H1 (cell line): ENCODE results near the gene CACNB2. TPM values are rescaled to one million over a fixed set of nuclear protein-coding genes. Genes with fewer than 3 reads are reported as not detected.

Source experiments
- CTCF ChIA-PET: fragments of 300-600 bp; sonication (Branson Sonifier 250); formaldehyde crosslinking; loops from one replicate; lab custom pipeline; 2021; ENCODE audit not compliant: partially characterized antibody; lab: Charles Lee
- POLR2A ChIA-PET: fragments of 300-600 bp; sonication (Branson Sonifier 250); formaldehyde crosslinking; loops from one replicate; lab custom pipeline; 2021; ENCODE audit warnings: inconsistent platforms; ENCODE audit not compliant: partially characterized antibody; lab: Charles Lee
- DNase-seq, 2 experiments: peaks; one replicate each; pipeline versions ENCODE4 v3.0.0 to v3.0.0-alpha.2; 2010 to 2022; ENCODE audit warnings: low spot score in 2 of 2, low read depth in 1 of 2, mixed read lengths in 1 of 2
- FAIRE-seq: peaks from 2 replicates; lab custom pipeline; 2011; peaks lifted over from hg19 to GRCh38; lab: Jason Lieb, UNC
- H2AFZ ChIP-seq: 2 replicates; pipeline ENCODE4 v1.8.1; 2012; ENCODE audit warnings: low read length, inconsistent platforms
- H2AK5ac ChIP-seq: 2 replicates; pipeline ENCODE4 v1.6.1; 2013; ENCODE audit warnings: low read depth, low read length
- H2BK120ac ChIP-seq: replicated peaks from 2 replicates; pipeline ENCODE3; 2013; ENCODE audit warnings: low read depth, low read length, inconsistent platforms
- H2BK12ac ChIP-seq: 2 replicates; pipeline ENCODE4 v1.6.1; 2013; ENCODE audit warnings: low read depth, low read length
- H2BK15ac ChIP-seq: 2 replicates; pipeline ENCODE4 v1.6.1; 2013; ENCODE audit warnings: low read length
- H2BK20ac ChIP-seq: 2 replicates; pipeline ENCODE4 v1.6.1; 2013; ENCODE audit warnings: low read length
- H2BK5ac ChIP-seq: 2 replicates; pipeline ENCODE4 v1.6.1; 2013; ENCODE audit warnings: low read depth, low read length
- H3K14ac ChIP-seq: 2 replicates; pipeline ENCODE4 v1.6.1; 2013; ENCODE audit warnings: inconsistent platforms; ENCODE audit not compliant: insufficient read length
- H3K18ac ChIP-seq: 2 replicates; pipeline ENCODE4 v1.6.1; 2013; ENCODE audit warnings: low read length; ENCODE audit errors: extremely low read depth
- H3K23ac ChIP-seq: 2 replicates; pipeline ENCODE4 v1.6.1; 2013; ENCODE audit warnings: inconsistent platforms; ENCODE audit not compliant: insufficient read length
- H3K23me2 ChIP-seq: 2 replicates; pipeline ENCODE4 v1.6.1; 2013; ENCODE audit warnings: low read depth, low read length
- H3K27ac ChIP-seq: 2 replicates; pipeline ENCODE4 v1.6.1; 2011; ENCODE audit warnings: low read depth, low read length, inconsistent platforms
- H3K27me3 ChIP-seq, 4 experiments: replicated peaks in 1 of 4; 1 replicate in 1 of 4; 2 replicates in 3 of 4; pipeline versions ENCODE4 v1.6.1 to v1.8.1; 2011 to 2013; ENCODE audit warnings: low read length in 3 of 4, mild to moderate bottlenecking in 3 of 4, inconsistent platforms in 2 of 4, mixed read lengths in 2 of 4, moderate library complexity in 1 of 4; ENCODE audit not compliant: control insufficient read depth in 3 of 4, insufficient read depth in 3 of 4; ENCODE audit errors: extremely low read depth in 1 of 4
- H3K36me3 ChIP-seq, 4 experiments: 2 replicates each; pipeline versions ENCODE4 v1.6.1 to v1.8.1; 2011 to 2013; ENCODE audit warnings: mild to moderate bottlenecking in 4 of 4, low read length in 3 of 4, moderate library complexity in 2 of 4, control low read depth in 1 of 4, inconsistent platforms in 1 of 4; ENCODE audit not compliant: insufficient read depth in 4 of 4, control insufficient read depth in 2 of 4
- H3K4ac ChIP-seq: replicated peaks from 2 replicates; pipeline ENCODE3; 2013; ENCODE audit warnings: low read length, low read depth, mixed read lengths, inconsistent platforms; ENCODE audit not compliant: insufficient read length
- H3K4me1 ChIP-seq, 4 experiments: replicated peaks in 1 of 4; 1 replicate in 1 of 4; 2 replicates in 3 of 4; pipeline versions ENCODE4 v1.6.1 to v1.8.1; 2011 to 2013; ENCODE audit warnings: low read length in 3 of 4, inconsistent platforms in 2 of 4, mixed read lengths in 1 of 4; ENCODE audit not compliant: insufficient read depth in 4 of 4, control insufficient read depth in 3 of 4
- H3K4me2 ChIP-seq, 2 experiments: 2 replicates each; pipeline versions ENCODE4 v1.6.1 to v1.8.1; 2011 to 2013; ENCODE audit warnings: low read depth in 2 of 2, low read length in 2 of 2, control low read depth in 1 of 2, inconsistent platforms in 1 of 2, mild to moderate bottlenecking in 1 of 2; ENCODE audit not compliant: insufficient read depth in 1 of 2
- H3K4me3 ChIP-seq, 4 experiments: fragments of 200-600, 300-600 bp in 1 of 4; sonication (generic), shearing (Covaris generic), sonication (Bioruptor Twin) in 1 of 4; 2 replicates each; pipeline versions ENCODE4 v1.5.1 to v1.8.1; 2011 to 2016; ENCODE audit warnings: low read length in 4 of 4, low read depth in 3 of 4, control low read depth in 2 of 4, inconsistent platforms in 2 of 4, mild to moderate bottlenecking in 2 of 4, mixed read lengths in 1 of 4, moderate library complexity in 1 of 4; ENCODE audit not compliant: insufficient read depth in 2 of 4; ENCODE audit errors: extremely low read depth in 1 of 4
- H3K56ac ChIP-seq: replicated peaks from 2 replicates; pipeline ENCODE3; 2013; ENCODE audit warnings: low read depth, mild to moderate bottlenecking, mixed read lengths, low read length, inconsistent platforms; ENCODE audit not compliant: insufficient read length
- H3K79me1 ChIP-seq: 2 replicates; pipeline ENCODE4 v1.6.1; 2013; ENCODE audit warnings: low read depth, low read length, control low read depth
- H3K79me2 ChIP-seq, 2 experiments: 2 replicates each; pipeline versions ENCODE4 v1.6.1 to v1.8.1; 2012 to 2013; ENCODE audit warnings: low read length in 2 of 2, mild to moderate bottlenecking in 2 of 2, inconsistent platforms in 1 of 2; ENCODE audit not compliant: insufficient read depth in 2 of 2, control insufficient read depth in 1 of 2
- H3K9ac ChIP-seq, 4 experiments: replicated peaks in 1 of 4; 1 replicate in 1 of 4; 2 replicates in 3 of 4; pipeline versions ENCODE4 v1.6.1 to v1.8.1; 2011 to 2013; ENCODE audit warnings: low read depth in 3 of 4, low read length in 3 of 4, control low read depth in 2 of 4, mild to moderate bottlenecking in 2 of 4, moderate library complexity in 2 of 4, inconsistent platforms in 1 of 4; ENCODE audit errors: extremely low read depth in 1 of 4
- H3K9me3 ChIP-seq, 2 experiments: 2 replicates each; pipeline versions ENCODE4 v1.6.1 to v1.8.1; 2012 to 2013; ENCODE audit warnings: mild to moderate bottlenecking in 2 of 2, moderate library complexity in 2 of 2, control low read depth in 1 of 2, inconsistent platforms in 1 of 2, low read depth in 1 of 2, low read length in 1 of 2, mixed read lengths in 1 of 2; ENCODE audit not compliant: insufficient read depth in 2 of 2
- H4K20me1 ChIP-seq, 2 experiments: replicated peaks in 1 of 2; 2 replicates each; pipeline versions ENCODE3 to v1.8.1; 2011 to 2013; ENCODE audit warnings: inconsistent platforms in 2 of 2, low read length in 2 of 2, mild to moderate bottlenecking in 1 of 2; ENCODE audit not compliant: insufficient read depth in 2 of 2, control insufficient read depth in 1 of 2
- H4K5ac ChIP-seq: 2 replicates; pipeline ENCODE4 v1.6.1; 2013; ENCODE audit warnings: low read length, low read depth, mixed read lengths, inconsistent platforms; ENCODE audit not compliant: insufficient read length
- H4K8ac ChIP-seq: 2 replicates; pipeline ENCODE4 v1.8.0; 2013; ENCODE audit warnings: mild to moderate bottlenecking, moderate library complexity, low read length, inconsistent platforms; ENCODE audit not compliant: insufficient read depth; ENCODE audit errors: extremely low read depth
- H4K91ac ChIP-seq: replicated peaks from 2 replicates; pipeline ENCODE3; 2013; ENCODE audit warnings: low read length, mixed read lengths, inconsistent platforms; ENCODE audit not compliant: insufficient read length
- SAP30 ChIP-seq: fragments of 300-600 bp; sonication (generic); IDR thresholded peaks from 2 replicates; pipeline ENCODE4 v1.7.1; 2012; ENCODE audit warnings: low read length, moderate library complexity, mild to moderate bottlenecking, inconsistent platforms; ENCODE audit not compliant: insufficient read depth, insufficient replicate concordance
- SIRT6 ChIP-seq: IDR thresholded peaks from one replicate; pipeline ENCODE4 v1.7.1; 2012; ENCODE audit warnings: low read length, inconsistent platforms
- SP1 ChIP-seq: IDR thresholded peaks from 2 replicates; pipeline ENCODE4 v1.6.1; 2011; ENCODE audit warnings: low read depth, low read length
- TEAD4 ChIP-seq: IDR thresholded peaks from 2 replicates; pipeline ENCODE4 v1.6.1; 2012; ENCODE audit warnings: low read depth, low read length, inconsistent platforms, mixed read lengths
- WGBS, 2 experiments: shearing (Covaris generic) in 1 of 2; methylation state at CpG; one replicate each; pipeline versions ENCODE4 v1.1.6 to v1.1.7; 2013 to 2015; ENCODE audit warnings: low lambda C conversion rate in 2 of 2, mixed read lengths in 2 of 2, inconsistent platforms in 1 of 2, low coverage in 1 of 2, missing lambda C conversion rate in 1 of 2; ENCODE audit not compliant: insufficient replicate concordance in 2 of 2, insufficient coverage in 1 of 2, insufficient read length in 1 of 2; ENCODE audit errors: extremely low coverage in 1 of 2, missing lambda C conversion rate in 1 of 2; 5-methylcytosine and 5-hydroxymethylcytosine counted together
- polyA plus RNA-seq, 7 experiments: library from polyadenylated mRNA; depleted of rRNA in 3 of 7; stranded (reverse) in 5 of 7; unstranded in 2 of 7; fragments of >200 nt in 5 of 7; fragments of 200-250 nt in 2 of 7; gene quantifications; 1 replicate in 5 of 7; 2 replicates in 1 of 7; 4 replicates in 1 of 7; pipeline versions ENCODE4 v1.2.1 to v1.2.3, GENCODE V29; 2011 to 2013; ENCODE audit warnings: missing spikeins in 2 of 7, mixed read lengths in 2 of 7
- total RNA-seq: library from RNA; stranded (reverse); fragmentation: NEBNext Ultra II Directional; extraction: Animal tissue kit (Norgen Biotek cat#: 25700); gene quantifications from 2 replicates; pipeline ENCODE4 v1.2.1, GENCODE V29; 2021

The CACNB2 gene
- total and polyA plus RNA-seq, 2 of the 8 experiments (the other 6 are each of a cell fraction or from before 2014, with no cell fraction given): 2.4 to 3.2 TPM

DNA sequence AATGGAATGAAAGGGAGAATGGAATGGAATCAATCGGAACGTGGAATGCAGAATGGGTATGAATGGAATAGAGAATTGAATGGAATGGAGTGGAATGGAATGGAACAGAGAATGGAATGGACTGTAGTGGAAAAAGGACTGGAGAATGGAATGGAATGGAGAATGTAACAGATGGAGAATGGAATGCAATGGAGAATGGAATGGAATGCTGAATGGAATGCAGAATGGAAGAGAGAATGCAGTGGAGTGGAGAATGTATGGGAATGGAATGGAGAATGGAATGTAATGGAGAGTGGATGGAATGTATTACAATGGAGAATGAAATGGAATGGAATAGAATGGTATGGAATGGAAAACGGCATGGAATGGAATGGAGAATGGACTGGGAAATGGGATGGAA lies 414.3 kb downstream of the CACNB2 start:
- Histone ChIP-seq H3K79me2 (no peaks in the 10 kb centered on the region), H3K9me3 (peaks cover 4 to 65% of the 10 kb centered on the region in 2 experiments; a peak in 3 of 4 replicates), H3K4me1 (no peaks in the 10 kb centered on the region), H4K20me1 (no peaks in the 10 kb centered on the region), H3K23me2 (peaks cover 51% of the 10 kb centered on the region; the same call in 1 of the 2 replicates), H2BK5ac (no peak overlapping the region), H3K18ac (no peak overlapping the region), H2AK5ac (no peak overlapping the region; the same call in 1 of the 2 replicates), H3K4me3 (no peak overlapping the region), H3K27me3 (no peaks in the 10 kb centered on the region), H2BK20ac (no peak overlapping the region), H3K14ac (no peak overlapping the region), H4K91ac (no peak overlapping the region), H2BK15ac (no peak overlapping the region), H3K9ac (no peak overlapping the region), H2BK120ac (no peak overlapping the region), H4K5ac (no peak overlapping the region), H3K4me2 (no peak overlapping the region), H4K8ac (no peak overlapping the region), H3K36me3 (peaks cover 0 to 57% (median 14%) of the 10 kb centered on the region in 4 experiments; a peak in 5 of 8 replicates), H3K4ac (no peak overlapping the region), H2AFZ (no peak overlapping the region), H3K56ac (no peak overlapping the region), H3K79me1 (no peaks in the 10 kb centered on the region), H3K23ac (no peak overlapping the region), H3K27ac (no peak overlapping the region), H2BK12ac (no peak overlapping the region; the same call in 1 of the 2 replicates)
- ChIA-PET CTCF (no interaction called here), POLR2A (no interaction called here)
- TF ChIP-seq SAP30 (no peak), SIRT6 (no peak), TEAD4 (peak; percentile 85; the same call in 1 of the 2 replicates), SP1 (peak; percentile 61)
- FAIRE-seq (no peak), DNase-seq (no peak)
- 95 to 100% methylated on average over 3 of the region's 3 CpGs for WGBS, 2 experiments
